Measurements from ENCODE around the gene SLC9A4. TPM values are rescaled to one million over a fixed set of nuclear protein-coding genes. Genes with fewer than 3 reads are reported as not detected.

The SLC9A4 gene
- polyA plus RNA-seq, 1 experiment = not detected

- DNase-seq (ENCODE audit: low read depth) = no peak
- ChIA-PET POLR2A (no interaction called here), CTCF (interaction anchor here (1.0 to 11.5 kb wide), 4 partner anchors 9 to 167 kb away, joined by 3 to 124 read pairs (median 16); no protein-coding TSS in a partner anchor)
- no peak for TF ChIP-seq CTCF (IDR thresholded peaks at IDR 0.05; ENCODE audit: insufficient read depth, low read depth, low read length)
- Histone ChIP-seq H3K4me3 (ENCODE audit: low read depth, low read length) (no peak overlapping the region), H3K36me3 (ENCODE audit: control insufficient read depth, insufficient read depth, low read length) (no peaks in the 10 kb centered on the region), H3K27me3 (ENCODE audit: control insufficient read depth, insufficient read depth, low read length) (peaks cover 2% of the 10 kb centered on the region)
These were observed 2.9 kb upstream of the SLC9A4 start for GRCh38 chr2:102470168-102470567.

- Histone ChIP-seq H3K4me3 (ENCODE audit: low read depth, low read length) (no peak overlapping the region), H3K27me3 (ENCODE audit: control insufficient read depth, insufficient read depth, low read length) (peaks cover 4% of the 10 kb centered on the region), H3K36me3 (ENCODE audit: control insufficient read depth, insufficient read depth, low read length) (no peaks in the 10 kb centered on the region)
- ChIA-PET POLR2A (no interaction called here), CTCF (interaction anchor here (0.6 to 11.5 kb wide), 23 partner anchors 9 to 332 kb away, joined by 3 to 124 read pairs (median 5); partner anchors contain the start of gene SLC9A2)
- TF ChIP-seq CTCF (IDR thresholded peaks at IDR 0.05; ENCODE audit: insufficient read depth, low read depth, low read length) = no peak
- no peak for DNase-seq (ENCODE audit: low read depth)
These were observed 605 bp downstream of the SLC9A4 start for GRCh38 chr2:102473631-102474030.

- no peak overlapping the region for H3K4me3 ChIP-seq (ENCODE audit: low read depth, low read length)
- no peak for DNase-seq (ENCODE audit: low read depth)
- TF ChIP-seq CTCF (IDR thresholded peaks at IDR 0.05; ENCODE audit: insufficient read depth, low read depth, low read length) = no peak
- ChIA-PET CTCF (interaction anchor here (0.8 to 11.5 kb wide), 6 partner anchors 9 to 140 kb away, joined by 3 to 124 read pairs (median 18); no protein-coding TSS in a partner anchor), POLR2A (no interaction called here)
- no peaks in the 10 kb centered on the region for H3K36me3 ChIP-seq (ENCODE audit: control insufficient read depth, insufficient read depth, low read length)
- H3K27me3 ChIP-seq (ENCODE audit: control insufficient read depth, insufficient read depth, low read length) = peaks cover 4% of the 10 kb centered on the region
These were observed 1.8 kb downstream of the SLC9A4 start for GRCh38 chr2:102474785-102475184.

- H3K4me3 ChIP-seq (ENCODE audit: low read depth, low read length) = no peak overlapping the region
- H3K27me3 ChIP-seq (ENCODE audit: control insufficient read depth, insufficient read depth, low read length) = peaks cover 3% of the 10 kb centered on the region
- no peak for TF ChIP-seq CTCF (IDR thresholded peaks at IDR 0.05; ENCODE audit: insufficient read depth, low read depth, low read length)
- ChIA-PET POLR2A (no interaction called here), CTCF (interaction anchor here (1.0 to 11.5 kb wide), 2 partner anchors 13 to 136 kb away, joined by 3 to 124 read pairs; no protein-coding TSS in a partner anchor)
- H3K36me3 ChIP-seq (ENCODE audit: control insufficient read depth, insufficient read depth, low read length) = no peaks in the 10 kb centered on the region
- no peak for DNase-seq (ENCODE audit: low read depth)
These were observed 5.9 kb downstream of the SLC9A4 start for GRCh38 chr2:102478686-102479470.

- POLR2A ChIA-PET = no interaction called here
- peaks cover 3% of the 10 kb centered on the region for H3K27me3 ChIP-seq (ENCODE audit: control insufficient read depth, insufficient read depth, low read length)
- H3K36me3 ChIP-seq (ENCODE audit: control insufficient read depth, insufficient read depth, low read length) = no peaks in the 10 kb centered on the region
- H3K4me3 ChIP-seq (ENCODE audit: low read depth, low read length) = no peak overlapping the region
- CTCF ChIA-PET = interaction anchor here (11.5 kb wide), 1 partner anchor 135 kb away, joined by 124 read pairs; no protein-coding TSS in a partner anchor
- no peak for DNase-seq (ENCODE audit: low read depth)
- no peak for TF ChIP-seq CTCF (IDR thresholded peaks at IDR 0.05; ENCODE audit: insufficient read depth, low read depth, low read length)
These were observed 7.5 kb downstream of the SLC9A4 start for GRCh38 chr2:102480285-102481195.
